Measurements from ENCODE around the gene CCDC194.

DNA sequence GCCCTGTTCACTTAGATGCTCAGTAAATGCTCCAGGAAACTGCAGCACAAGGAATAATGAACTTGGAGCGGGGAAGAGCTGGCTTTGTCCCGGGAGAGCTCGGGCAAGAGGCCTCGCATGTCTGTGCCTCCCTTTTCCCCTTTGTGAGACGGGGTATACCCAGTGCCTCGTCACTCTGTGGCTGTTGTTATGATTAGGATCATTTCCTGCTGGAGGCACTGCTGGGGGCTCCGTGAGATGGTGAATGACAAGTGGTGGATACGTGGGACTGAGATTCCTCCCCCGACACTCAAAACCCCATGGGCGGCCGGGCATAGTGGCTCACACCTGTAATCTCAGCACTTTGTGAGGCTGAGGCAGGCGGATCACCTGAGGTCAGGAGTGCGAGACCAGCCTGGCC lies 15.7 kb downstream of the CCDC194 start:
- no peak for TF ChIP-seq POLR2A (IDR thresholded peaks at IDR 0.05)
- no peak for TF ChIP-seq CTCF (IDR thresholded peaks at IDR 0.05)
- no peak for TF ChIP-seq POLR2AphosphoS5 (IDR thresholded peaks at IDR 0.05)

Data from suprapubic skin (tissue), 4 donors.